ENCODE data around the gene MAN2B1. TPM values are rescaled to one million over a fixed set of nuclear protein-coding genes. Genes with fewer than 3 reads are reported as not detected.

Gene MAN2B1
- total and polyA plus RNA-seq, 2 of the 13 experiments (the other 11 are each of a cell fraction or from before 2014, with no cell fraction given): 23.6 to 23.8 TPM

DNA sequence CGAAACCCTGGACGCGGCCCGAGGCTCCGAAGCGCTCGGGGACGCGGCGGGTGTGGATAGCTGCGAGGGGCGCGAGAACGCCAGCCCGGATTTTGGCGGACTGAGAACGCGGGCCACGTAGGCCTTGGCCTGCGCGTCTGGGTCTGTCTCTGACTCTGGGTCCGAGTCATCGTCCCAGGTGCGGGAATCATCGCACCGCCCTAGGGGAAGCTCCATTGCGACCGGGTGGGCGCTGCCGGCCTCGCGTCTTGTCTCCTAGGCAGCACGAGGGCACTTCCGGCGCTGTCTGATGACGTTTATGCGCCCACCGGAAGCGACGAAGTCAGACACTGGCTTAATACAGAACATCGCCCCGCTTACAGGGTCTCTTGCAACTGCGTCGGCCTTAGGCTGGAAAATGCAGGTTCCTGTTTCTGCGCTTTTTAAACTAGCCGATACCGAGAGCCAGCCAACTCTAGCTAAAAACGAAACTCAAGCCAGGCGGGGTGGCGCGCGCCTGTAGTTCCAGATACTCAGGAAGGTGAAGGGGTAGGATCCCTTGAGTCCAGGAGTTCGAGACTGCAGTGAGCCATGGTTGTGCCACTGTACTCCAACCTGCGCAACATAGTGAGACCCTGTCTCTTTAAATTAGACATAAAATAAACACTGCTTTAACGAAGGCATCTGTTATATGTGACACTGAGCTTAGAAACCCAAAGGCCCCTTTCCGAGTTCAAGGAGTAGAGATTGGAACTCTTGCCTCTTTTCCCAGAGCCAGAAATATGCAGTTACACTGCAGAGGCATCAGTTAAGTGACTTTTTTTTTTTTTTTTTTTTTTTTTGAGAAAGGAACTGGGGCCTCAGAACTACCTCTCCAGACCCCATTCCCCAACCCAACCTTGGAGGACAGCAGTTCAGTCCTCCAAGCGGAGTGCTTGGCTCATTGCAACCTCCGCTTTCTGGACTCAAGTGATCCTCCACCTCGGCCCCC, 30.1 kb upstream of the MAN2B1 start, which contains the start of gene FBXW9 (continued):
- TF ChIP-seq, protein P1, sequence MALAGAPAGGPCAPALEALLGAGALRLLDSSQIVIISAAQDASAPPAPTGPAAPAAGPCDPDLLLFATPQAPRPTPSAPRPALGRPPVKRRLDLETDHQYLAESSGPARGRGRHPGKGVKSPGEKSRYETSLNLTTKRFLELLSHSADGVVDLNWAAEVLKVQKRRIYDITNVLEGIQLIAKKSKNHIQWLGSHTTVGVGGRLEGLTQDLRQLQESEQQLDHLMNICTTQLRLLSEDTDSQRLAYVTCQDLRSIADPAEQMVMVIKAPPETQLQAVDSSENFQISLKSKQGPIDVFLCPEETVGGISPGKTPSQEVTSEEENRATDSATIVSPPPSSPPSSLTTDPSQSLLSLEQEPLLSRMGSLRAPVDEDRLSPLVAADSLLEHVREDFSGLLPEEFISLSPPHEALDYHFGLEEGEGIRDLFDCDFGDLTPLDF (CRISPR knock-in tag; IDR thresholded peaks at IDR 0.05): no peak
- TF ChIP-seq, protein P2, sequence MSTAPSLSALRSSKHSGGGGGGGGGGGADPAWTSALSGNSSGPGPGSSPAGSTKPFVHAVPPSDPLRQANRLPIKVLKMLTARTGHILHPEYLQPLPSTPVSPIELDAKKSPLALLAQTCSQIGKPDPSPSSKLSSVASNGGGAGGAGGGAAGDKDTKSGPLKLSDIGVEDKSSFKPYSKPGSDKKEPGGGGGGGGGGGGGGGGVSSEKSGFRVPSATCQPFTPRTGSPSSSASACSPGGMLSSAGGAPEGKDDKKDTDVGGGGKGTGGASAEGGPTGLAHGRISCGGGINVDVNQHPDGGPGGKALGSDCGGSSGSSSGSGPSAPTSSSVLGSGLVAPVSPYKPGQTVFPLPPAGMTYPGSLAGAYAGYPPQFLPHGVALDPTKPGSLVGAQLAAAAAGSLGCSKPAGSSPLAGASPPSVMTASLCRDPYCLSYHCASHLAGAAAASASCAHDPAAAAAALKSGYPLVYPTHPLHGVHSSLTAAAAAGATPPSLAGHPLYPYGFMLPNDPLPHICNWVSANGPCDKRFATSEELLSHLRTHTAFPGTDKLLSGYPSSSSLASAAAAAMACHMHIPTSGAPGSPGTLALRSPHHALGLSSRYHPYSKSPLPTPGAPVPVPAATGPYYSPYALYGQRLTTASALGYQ (CRISPR knock-in tag; IDR thresholded peaks at IDR 0.05): no peak
- TF ChIP-seq SNAPC2 (CRISPR knock-in tag; IDR thresholded peaks at IDR 0.05) (0 out of 2 replicates have a peak, but pooled peaks have one; percentile 34), HCFC1 (IDR thresholded peaks at IDR 0.05; ENCODE audit: low read depth, low read length) (peak; percentile 83), BHLHE40 (IDR thresholded peaks at IDR 0.05; ENCODE audit: low read length) (no peak), ERF (CRISPR knock-in tag; IDR thresholded peaks at IDR 0.05) (peak; percentile 77; the same call in 1 of the 2 replicates), ATM (IDR thresholded peaks at IDR 0.05; ENCODE audit: borderline replicate concordance) (no peak), MYC (CRISPR knock-in tag; IDR thresholded peaks at IDR 0.05; ENCODE audit: borderline replicate concordance) (peak; percentile 74), ZNF747 (CRISPR knock-in tag; IDR thresholded peaks at IDR 0.05; ENCODE audit: borderline replicate concordance) (peak; percentile 82; the same call in 1 of the 2 replicates), ZNF501 (CRISPR knock-in tag; IDR thresholded peaks at IDR 0.05) (peak; percentile 94), SCMH1 (CRISPR knock-in tag; IDR thresholded peaks at IDR 0.05; ENCODE audit: borderline replicate concordance) (no peak), NFE2 (CRISPR knock-in tag; IDR thresholded peaks at IDR 0.05) (no peak), HHEX (CRISPR knock-in tag; IDR thresholded peaks at IDR 0.05) (no peak), ZNF598 (CRISPR knock-in tag; IDR thresholded peaks at IDR 0.05; ENCODE audit: borderline replicate concordance) (peak; percentile 64; the same call in 1 of the 2 replicates), TARDBP (CRISPR knock-in tag; IDR thresholded peaks at IDR 0.05) (peak; percentile 81; the same call in 1 of the 2 replicates), MED1 (CRISPR knock-in tag; IDR thresholded peaks at IDR 0.05) (peak; percentile 73), SRY (CRISPR knock-in tag; IDR thresholded peaks at IDR 0.05) (peak; percentile 68; the same call in 1 of the 2 replicates), HNRNPLL (IDR thresholded peaks at IDR 0.05; ENCODE audit: low read depth, low read length, poor library complexity, severe bottlenecking) (no peak), DR1 (CRISPR knock-in tag; IDR thresholded peaks at IDR 0.05) (peak; percentile 24; the same call in 1 of the 2 replicates), NCOA1 (CRISPR knock-in tag; IDR thresholded peaks at IDR 0.05) (no peak), HOXA3 (CRISPR knock-in tag; IDR thresholded peaks at IDR 0.05) (peak; percentile 97)
- TF ChIP-seq, protein P3, sequence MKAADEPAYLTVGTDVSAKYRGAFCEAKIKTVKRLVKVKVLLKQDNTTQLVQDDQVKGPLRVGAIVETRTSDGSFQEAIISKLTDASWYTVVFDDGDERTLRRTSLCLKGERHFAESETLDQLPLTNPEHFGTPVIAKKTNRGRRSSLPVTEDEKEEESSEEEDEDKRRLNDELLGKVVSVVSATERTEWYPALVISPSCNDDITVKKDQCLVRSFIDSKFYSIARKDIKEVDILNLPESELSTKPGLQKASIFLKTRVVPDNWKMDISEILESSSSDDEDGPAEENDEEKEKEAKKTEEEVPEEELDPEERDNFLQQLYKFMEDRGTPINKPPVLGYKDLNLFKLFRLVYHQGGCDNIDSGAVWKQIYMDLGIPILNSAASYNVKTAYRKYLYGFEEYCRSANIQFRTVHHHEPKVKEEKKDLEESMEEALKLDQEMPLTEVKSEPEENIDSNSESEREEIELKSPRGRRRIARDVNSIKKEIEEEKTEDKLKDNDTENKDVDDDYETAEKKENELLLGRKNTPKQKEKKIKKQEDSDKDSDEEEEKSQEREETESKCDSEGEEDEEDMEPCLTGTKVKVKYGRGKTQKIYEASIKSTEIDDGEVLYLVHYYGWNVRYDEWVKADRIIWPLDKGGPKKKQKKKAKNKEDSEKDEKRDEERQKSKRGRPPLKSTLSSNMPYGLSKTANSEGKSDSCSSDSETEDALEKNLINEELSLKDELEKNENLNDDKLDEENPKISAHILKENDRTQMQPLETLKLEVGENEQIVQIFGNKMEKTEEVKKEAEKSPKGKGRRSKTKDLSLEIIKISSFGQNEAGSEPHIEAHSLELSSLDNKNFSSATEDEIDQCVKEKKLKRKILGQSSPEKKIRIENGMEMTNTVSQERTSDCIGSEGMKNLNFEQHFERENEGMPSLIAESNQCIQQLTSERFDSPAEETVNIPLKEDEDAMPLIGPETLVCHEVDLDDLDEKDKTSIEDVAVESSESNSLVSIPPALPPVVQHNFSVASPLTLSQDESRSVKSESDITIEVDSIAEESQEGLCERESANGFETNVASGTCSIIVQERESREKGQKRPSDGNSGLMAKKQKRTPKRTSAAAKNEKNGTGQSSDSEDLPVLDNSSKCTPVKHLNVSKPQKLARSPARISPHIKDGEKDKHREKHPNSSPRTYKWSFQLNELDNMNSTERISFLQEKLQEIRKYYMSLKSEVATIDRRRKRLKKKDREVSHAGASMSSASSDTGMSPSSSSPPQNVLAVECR (CRISPR knock-in tag; IDR thresholded peaks at IDR 0.05; ENCODE audit: borderline replicate concordance): peak; percentile 100

Data from HepG2 (cell line).